ENCODE results near the gene DPP7.

DPP7 gene

DNA sequence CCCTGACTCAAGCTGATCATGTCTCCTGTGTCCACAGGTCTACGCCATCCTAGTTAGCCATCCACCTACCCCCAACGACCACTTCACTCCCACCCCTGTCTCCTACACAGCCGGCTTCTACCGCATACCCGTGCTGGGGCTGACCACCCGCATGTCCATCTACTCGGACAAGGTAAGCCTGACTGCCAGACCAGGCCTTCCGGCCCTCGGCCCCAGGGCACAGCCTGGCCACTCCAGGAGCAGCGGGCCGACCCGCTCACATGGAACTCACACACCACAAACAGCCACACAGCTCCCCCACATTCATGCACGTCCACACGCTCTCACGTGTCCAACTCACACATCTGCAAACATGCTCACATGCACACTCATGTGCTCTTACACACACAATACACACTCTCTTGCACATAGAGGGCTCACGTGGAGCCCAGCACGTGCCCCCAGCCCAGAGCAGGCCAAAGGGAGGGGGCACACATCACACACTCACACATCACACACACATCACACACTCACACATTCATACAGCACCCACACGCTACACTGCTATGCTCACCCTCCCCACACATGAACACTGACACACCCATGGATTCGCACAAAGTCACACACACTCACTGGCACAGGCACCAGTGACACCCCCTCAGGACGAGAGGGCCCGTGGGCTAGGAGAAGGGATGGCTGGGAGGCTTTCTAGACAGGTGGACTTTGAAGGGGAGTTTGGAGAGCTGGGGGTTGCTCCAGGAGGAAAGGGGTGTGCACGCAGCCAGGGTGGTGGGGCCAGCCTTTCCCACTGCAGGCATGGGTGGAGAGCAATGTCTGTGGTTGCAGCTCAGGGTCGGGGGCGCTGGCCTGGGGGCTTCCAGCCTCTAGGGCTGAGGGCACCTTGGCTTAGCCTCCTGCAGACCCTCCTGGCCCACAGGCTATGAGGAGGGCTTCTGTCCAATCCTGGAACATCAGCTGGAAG, 27.7 kb upstream of the DPP7 start:
- DNase-seq (ENCODE audit: low read depth in 2 of 2), result no peak
- TF ChIP-seq, protein P1, sequence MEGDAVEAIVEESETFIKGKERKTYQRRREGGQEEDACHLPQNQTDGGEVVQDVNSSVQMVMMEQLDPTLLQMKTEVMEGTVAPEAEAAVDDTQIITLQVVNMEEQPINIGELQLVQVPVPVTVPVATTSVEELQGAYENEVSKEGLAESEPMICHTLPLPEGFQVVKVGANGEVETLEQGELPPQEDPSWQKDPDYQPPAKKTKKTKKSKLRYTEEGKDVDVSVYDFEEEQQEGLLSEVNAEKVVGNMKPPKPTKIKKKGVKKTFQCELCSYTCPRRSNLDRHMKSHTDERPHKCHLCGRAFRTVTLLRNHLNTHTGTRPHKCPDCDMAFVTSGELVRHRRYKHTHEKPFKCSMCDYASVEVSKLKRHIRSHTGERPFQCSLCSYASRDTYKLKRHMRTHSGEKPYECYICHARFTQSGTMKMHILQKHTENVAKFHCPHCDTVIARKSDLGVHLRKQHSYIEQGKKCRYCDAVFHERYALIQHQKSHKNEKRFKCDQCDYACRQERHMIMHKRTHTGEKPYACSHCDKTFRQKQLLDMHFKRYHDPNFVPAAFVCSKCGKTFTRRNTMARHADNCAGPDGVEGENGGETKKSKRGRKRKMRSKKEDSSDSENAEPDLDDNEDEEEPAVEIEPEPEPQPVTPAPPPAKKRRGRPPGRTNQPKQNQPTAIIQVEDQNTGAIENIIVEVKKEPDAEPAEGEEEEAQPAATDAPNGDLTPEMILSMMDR (IDR thresholded peaks at IDR 0.05; ENCODE audit: low read depth, low read length), result no peak
- no peak overlapping the region for H3K4me3 ChIP-seq (replicated peaks in 1 of 2; ENCODE audit: low read depth in 2 of 2, low read length in 2 of 2)

DNA sequence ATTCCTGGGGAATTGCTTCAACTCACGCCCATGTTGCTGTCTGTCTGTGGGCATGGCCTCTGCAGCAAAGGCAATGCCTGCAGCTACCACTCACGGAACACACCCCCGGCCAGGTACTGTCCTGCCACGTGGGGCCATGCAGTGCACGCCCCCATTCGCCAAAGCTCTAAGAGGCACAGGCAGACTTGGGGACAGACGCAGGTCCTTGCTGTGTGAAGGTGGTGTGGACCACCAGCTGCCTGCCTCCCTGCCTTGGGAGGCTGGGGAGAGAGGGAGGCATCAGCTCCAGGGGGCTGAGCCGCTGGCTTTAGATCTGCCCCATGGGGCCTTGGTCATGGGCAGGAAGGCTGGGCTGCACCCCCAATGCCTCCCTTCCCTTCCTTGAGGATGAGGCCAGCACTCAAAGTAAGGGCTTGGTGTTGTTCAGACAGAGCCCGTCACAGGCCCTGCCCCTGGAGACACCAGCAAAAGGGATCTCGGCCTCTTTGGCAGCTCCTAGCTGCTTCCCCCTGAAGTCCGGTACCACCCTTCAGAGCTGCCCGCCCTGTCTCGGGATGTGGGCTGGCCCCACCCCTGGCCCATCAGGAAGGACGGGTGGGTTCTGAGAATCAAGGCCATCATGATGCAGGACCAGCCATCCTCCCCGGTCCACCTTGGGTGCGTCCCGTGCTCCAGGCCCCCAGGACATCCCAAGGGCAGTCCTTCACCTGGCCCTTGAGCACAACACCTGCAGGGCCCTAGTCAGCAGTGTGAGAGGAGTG, 26.7 kb upstream of the DPP7 start:
- TF ChIP-seq, protein P1 (IDR thresholded peaks at IDR 0.05; ENCODE audit: low read depth, low read length), result no peak
- no peak for DNase-seq (ENCODE audit: low read depth in 2 of 2)

GRCh38 chr9:137140151-137141012, 25.8 kb upstream of the DPP7 start:
- H3K4me3 ChIP-seq (replicated peaks in 1 of 2; ENCODE audit: low read depth in 2 of 2, low read length in 2 of 2), result no peak overlapping the region
- TF ChIP-seq, protein P1 (IDR thresholded peaks at IDR 0.05; ENCODE audit: low read depth, low read length), result no peak
- no peak for DNase-seq (ENCODE audit: low read depth in 2 of 2)

More for the DNA sequence above, 26.7 kb upstream of the DPP7 start:
- H3K4me3 ChIP-seq (replicated peaks in 1 of 2; ENCODE audit: low read depth in 2 of 2, low read length in 2 of 2), result no peak overlapping the region

DNA sequence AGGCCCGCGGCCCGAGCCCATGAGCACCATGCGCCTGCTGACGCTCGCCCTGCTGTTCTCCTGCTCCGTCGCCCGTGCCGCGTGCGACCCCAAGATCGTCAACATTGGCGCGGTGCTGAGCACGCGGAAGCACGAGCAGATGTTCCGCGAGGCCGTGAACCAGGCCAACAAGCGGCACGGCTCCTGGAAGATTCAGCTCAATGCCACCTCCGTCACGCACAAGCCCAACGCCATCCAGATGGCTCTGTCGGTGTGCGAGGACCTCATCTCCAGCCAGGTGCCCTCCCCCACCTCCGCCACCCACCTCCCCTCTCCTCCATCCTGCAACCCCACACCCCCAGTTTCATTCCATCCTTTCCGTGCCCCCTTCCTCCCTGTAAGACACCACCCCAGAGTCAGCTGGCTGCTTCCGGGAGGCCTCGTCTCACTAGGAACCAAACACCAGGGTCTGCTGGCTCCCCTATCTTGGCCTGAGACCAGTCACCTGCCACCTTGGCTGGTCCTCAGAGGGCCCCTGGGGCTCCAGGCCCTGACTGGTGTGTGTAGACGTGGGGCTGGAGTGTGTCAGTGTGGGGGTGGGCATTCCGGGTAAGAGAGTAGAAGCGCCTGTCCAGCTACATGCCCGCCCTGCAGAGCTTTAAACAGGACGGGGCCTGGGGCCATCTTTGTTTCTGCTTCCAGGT, 25.1 kb upstream of the DPP7 start:
- DNase-seq (ENCODE audit: low read depth in 2 of 2), result no peak
- H3K4me3 ChIP-seq (replicated peaks in 1 of 2; ENCODE audit: low read depth in 2 of 2, low read length in 2 of 2), result no peak overlapping the region
- TF ChIP-seq, protein P1 (IDR thresholded peaks at IDR 0.05; ENCODE audit: low read depth, low read length), result no peak

- peak in 1 of 2 donors; percentile 32 for DNase-seq (ENCODE audit: low read depth in 2 of 2)
- TF ChIP-seq, protein P1 (IDR thresholded peaks at IDR 0.05; ENCODE audit: low read depth, low read length), result no peak
- no peak within 1 kb of the TSS for H3K4me3 ChIP-seq (replicated peaks in 1 of 2; ENCODE audit: low read depth in 2 of 2, low read length in 2 of 2)
Measured at GRCh38 chr9:137138722-137139467, 24.4 kb upstream of the DPP7 start, which contains the start of gene GRIN1. Gene GRIN1 (plus strand): TSS chr9:137139154. CDS start chr9:137139487, 333 bp downstream.

Measured in cardiac fibroblast (primary cell).